Erythroblast (primary cell): ENCODE measurements around the gene TMEM258.

Experiments
- GATA1 ChIP-seq: IDR thresholded peaks from 2 replicates; pipeline ENCODE4 v1.6.1; 2011; ENCODE audit warnings: low read depth, mild to moderate bottlenecking, control low read depth, low read length, moderate library complexity
- POLR2A ChIP-seq: IDR thresholded peaks from 2 replicates; pipeline ENCODE4 v1.6.1; 2011; ENCODE audit warnings: mild to moderate bottlenecking, low read length

DNA sequence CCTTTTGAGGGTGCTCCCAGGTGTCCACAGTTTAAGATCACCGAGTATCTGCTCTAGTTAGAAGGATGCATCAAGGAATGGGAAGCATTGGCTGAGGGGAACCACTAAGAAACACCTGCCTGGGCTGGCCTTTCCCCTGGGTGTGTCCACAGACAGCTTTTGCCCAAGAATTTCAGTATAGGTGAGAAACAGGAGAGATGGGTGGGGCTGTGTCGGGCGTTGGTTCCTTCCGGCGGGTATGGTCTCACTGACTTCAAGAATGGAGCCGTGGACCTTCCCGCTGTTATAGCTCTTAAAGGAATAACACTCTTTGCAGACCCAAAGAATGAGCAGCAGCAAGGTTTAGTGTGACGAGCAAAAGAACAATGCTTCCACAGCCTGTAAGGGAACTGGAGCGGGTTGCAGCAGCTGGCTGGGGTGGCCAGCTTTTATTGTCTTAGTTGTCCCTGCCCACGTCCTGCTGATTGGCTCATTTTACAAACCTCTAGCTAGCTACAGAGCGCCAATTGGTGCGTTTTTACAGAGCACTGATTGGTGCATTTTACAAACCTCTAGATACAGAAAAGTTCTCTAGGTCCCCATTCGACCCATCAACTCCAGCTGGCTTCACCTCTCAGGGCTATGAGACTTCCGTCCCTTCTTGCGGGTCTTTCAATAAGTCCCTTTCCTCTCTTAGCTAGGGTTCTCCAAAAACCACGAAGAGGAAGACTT is 22.0 kb upstream of the TMEM258 start:
- TF ChIP-seq POLR2A (no peak), GATA1 (no peak)
